Activated naive CD8-positive, alpha-beta T cell (primary cell): Measurements from ENCODE around the gene TNFRSF12A.

Experiments
- H3K27ac Mint-ChIP-seq: one replicate; pipeline ENCODE4 v1.8.0; 2021; ENCODE audit warnings: mixed read lengths
- H3K27me3 Mint-ChIP-seq: one replicate; pipeline ENCODE4 v1.8.0; 2021; ENCODE audit warnings: mixed read lengths
- H3K36me3 Mint-ChIP-seq: one replicate; pipeline ENCODE4 v1.8.0; 2021; ENCODE audit warnings: mixed read lengths
- H3K4me1 Mint-ChIP-seq: one replicate; pipeline ENCODE4 v1.8.0; 2021; ENCODE audit warnings: low read depth, mixed read lengths
- H3K4me3 Mint-ChIP-seq: one replicate; pipeline ENCODE4 v1.8.0; 2021; ENCODE audit warnings: mild to moderate bottlenecking, mixed read lengths
- H3K9me3 Mint-ChIP-seq: one replicate; pipeline ENCODE4 v1.8.0; 2021; ENCODE audit warnings: low read depth, mixed read lengths

TNFRSF12A gene

GRCh38 chr16:3025032-3026002 is 5.1 kb downstream of the TNFRSF12A start:
- H3K9me3 Mint-ChIP-seq = no peaks in the 10 kb centered on the region
- H3K27me3 Mint-ChIP-seq = peaks cover 6% of the 10 kb centered on the region
- no peaks in the 10 kb centered on the region for H3K36me3 Mint-ChIP-seq
- no peak overlapping the region for H3K27ac Mint-ChIP-seq
- H3K4me3 Mint-ChIP-seq = peak overlapping the region; percentile 5
- H3K4me1 Mint-ChIP-seq = peaks cover 48% of the 10 kb centered on the region

GRCh38 chr16:3026003-3026378 is 5.8 kb downstream of the TNFRSF12A start:
- Mint-ChIP-seq H3K27me3 (peaks cover 6% of the 10 kb centered on the region), H3K4me1 (peaks cover 45% of the 10 kb centered on the region), H3K4me3 (no peak overlapping the region), H3K36me3 (no peaks in the 10 kb centered on the region), H3K27ac (no peak overlapping the region), H3K9me3 (no peaks in the 10 kb centered on the region)

DNA sequence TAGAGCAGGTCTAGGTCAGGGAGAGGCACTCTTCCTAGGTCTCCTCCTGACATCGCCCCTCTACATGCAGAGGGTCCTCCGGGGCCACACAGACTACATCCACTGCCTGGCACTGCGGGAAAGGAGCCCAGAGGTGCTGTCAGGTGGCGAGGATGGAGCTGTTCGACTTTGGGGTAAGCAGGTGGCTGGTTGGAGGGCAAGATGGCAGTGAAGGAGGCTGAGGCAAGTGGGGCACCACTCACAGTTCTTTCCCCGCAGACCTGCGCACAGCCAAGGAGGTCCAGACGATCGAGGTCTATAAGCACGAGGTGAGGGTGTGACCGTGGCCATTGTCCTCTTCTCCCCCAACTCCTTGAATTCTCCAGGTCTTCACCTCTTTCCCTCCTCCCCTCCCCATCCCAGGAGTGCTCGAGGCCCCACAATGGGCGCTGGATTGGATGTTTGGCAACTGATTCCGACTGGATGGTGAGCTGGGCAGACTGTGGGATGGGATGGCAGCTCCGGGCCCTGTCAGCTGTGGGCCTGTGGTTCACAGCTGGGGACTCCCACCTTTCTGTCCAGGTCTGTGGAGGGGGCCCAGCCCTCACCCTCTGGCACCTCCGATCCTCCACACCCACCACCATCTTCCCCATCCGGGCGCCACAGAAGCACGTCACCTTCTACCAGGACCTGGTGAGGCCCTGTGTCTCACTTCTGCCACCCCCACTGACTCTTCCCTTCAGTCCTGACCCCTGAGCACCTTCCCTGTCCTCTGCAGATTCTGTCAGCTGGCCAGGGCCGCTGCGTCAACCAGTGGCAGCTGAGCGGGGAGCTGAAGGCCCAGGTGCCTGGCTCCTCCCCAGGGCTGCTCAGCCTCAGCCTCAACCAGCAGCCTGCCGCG is 6.7 kb downstream of the TNFRSF12A start:
- H3K4me3 Mint-ChIP-seq = no peak overlapping the region
- no peaks in the 10 kb centered on the region for H3K9me3 Mint-ChIP-seq
- H3K4me1 Mint-ChIP-seq = peaks cover 37% of the 10 kb centered on the region
- no peaks in the 10 kb centered on the region for H3K36me3 Mint-ChIP-seq
- peaks cover 6% of the 10 kb centered on the region for H3K27me3 Mint-ChIP-seq
- H3K27ac Mint-ChIP-seq = no peak overlapping the region

DNA sequence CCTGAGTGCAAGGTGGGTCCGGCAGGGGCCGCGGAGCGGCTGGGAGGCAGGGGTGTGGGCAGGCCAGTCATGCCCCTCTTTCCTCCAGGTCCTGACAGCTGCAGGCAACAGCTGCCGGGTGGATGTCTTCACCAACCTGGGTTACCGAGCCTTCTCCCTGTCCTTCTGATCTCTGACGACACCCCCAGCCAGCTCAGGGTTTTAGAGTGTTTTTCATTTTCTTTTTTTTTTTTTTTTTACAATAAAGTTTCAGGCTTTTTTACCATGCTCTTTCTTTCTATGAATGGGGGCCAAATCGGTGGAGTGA is 7.3 kb downstream of the TNFRSF12A start:
- Mint-ChIP-seq H3K27ac (no peak overlapping the region), H3K9me3 (no peaks in the 10 kb centered on the region), H3K4me3 (no peak overlapping the region), H3K27me3 (peaks cover 9% of the 10 kb centered on the region), H3K4me1 (peaks cover 31% of the 10 kb centered on the region), H3K36me3 (no peaks in the 10 kb centered on the region)

DNA sequence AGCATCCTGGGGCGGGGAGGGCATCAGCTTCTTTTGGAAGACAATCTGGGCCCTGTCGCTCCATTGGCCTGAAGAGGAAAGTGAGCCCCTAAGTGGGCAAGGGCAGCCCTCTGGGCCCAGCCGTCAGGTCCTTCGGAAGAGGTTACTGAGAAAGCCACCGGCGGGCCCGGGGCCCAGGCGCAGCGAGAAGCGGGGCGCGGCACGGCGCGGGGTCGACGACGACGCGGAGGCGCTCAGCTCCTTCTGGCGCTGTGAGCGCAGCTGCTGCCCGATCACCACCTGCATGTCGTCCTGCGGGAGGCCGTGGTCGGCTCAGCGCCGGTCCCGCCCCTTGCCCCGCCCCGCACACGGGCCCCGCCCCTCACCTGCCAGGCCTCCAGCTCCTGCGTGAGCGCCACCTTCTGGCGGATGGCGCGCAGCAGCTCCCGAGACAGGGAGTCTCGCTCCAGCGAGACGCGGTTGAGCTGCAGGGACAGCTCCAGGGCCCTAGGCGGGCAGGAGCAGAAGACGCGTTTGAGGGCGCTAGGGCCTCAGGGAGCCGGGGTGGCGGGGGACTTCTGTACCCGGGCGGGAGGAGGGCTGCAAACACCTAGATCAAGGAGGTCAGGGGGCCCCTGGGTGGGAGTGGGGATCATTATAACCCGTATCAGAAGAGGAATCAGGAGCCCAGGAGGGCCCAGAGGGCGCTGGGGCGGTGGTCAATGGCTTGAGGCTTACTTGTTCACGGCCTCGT is 8.0 kb downstream of the TNFRSF12A start:
- Mint-ChIP-seq H3K27ac (no peak overlapping the region), H3K4me1 (peaks cover 24% of the 10 kb centered on the region), H3K4me3 (no peak overlapping the region), H3K9me3 (no peaks in the 10 kb centered on the region), H3K36me3 (no peaks in the 10 kb centered on the region), H3K27me3 (peaks cover 14% of the 10 kb centered on the region)

- no peaks in the 10 kb centered on the region for H3K36me3 Mint-ChIP-seq
- H3K4me3 Mint-ChIP-seq = peak overlapping the region; percentile 53
- no peak overlapping the region for H3K27ac Mint-ChIP-seq
- H3K27me3 Mint-ChIP-seq = peaks cover 21% of the 10 kb centered on the region
- H3K4me1 Mint-ChIP-seq = peaks cover 23% of the 10 kb centered on the region
- H3K9me3 Mint-ChIP-seq = no peaks in the 10 kb centered on the region
Observed at GRCh38 chr16:3028716-3029319, 8.7 kb downstream of the TNFRSF12A start.

DNA sequence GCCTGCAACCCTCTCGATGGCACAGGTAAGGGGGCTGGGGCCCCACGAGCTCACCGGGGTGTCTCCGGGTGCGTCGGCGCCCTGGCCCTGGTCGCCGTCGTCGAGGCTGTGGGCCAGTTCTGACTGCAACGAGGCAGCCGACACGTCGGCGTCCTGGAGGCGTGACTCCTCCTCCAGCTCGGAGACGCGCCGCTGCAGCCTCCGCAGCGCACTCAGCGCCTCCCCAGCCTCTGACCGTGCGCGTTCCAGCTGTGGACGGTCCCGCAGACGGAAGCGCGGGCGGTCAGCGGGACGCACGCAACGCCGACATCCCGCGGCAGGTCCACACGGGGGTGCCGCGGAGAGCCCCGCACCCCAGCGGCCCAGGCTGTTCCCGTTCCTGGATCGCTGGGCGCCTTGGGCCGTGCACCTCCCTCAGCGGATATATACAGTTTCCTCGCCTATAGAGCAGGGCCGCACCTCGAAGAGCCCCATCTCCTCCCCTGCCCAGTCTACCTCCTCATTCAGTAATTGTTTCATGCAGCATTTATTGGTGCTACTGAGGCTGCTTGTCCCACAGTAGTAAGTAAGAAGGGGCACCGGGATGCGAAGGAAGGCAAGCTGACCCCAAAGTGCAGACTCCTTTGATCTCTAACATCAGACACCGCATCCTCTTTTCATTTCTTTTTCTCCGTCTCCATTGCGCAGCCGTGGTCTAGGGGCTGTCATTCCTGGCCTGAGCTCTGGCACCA is 9.5 kb downstream of the TNFRSF12A start:
- Mint-ChIP-seq H3K27ac (no peak overlapping the region), H3K4me3 (peak overlapping the region; percentile 70), H3K9me3 (no peaks in the 10 kb centered on the region), H3K36me3 (no peaks in the 10 kb centered on the region), H3K4me1 (peaks cover 17% of the 10 kb centered on the region), H3K27me3 (peaks cover 24% of the 10 kb centered on the region)

GRCh38 chr16:3030222-3031212 is 10.3 kb downstream of the TNFRSF12A start:
- Mint-ChIP-seq H3K27me3 (peaks cover 26% of the 10 kb centered on the region), H3K27ac (no peak overlapping the region), H3K9me3 (no peaks in the 10 kb centered on the region), H3K36me3 (no peaks in the 10 kb centered on the region), H3K4me3 (peak overlapping the region; percentile 70), H3K4me1 (peaks cover 17% of the 10 kb centered on the region)

DNA sequence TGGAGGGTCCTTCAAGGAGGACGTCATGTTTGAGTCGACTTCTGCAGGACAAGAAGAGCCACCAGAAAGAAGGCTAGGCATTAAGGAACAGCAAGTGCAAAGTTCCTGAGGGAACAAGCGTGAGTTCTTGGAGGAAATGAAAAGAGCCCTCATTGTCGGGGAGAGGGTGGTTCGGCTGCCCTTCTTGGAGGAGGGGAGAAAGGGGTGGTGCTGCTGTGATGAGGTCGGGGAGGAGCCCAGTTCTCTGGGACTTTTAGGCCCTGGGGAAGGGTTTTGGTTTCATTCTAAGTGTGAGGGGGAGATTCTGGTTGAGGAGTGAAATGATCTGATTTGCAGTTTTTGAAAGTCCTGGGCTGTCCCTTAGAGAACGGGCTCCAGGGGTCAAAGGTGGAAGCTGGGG is 12.5 kb downstream of the TNFRSF12A start:
- H3K27ac Mint-ChIP-seq = no peak overlapping the region
- H3K9me3 Mint-ChIP-seq = no peaks in the 10 kb centered on the region
- peaks cover 24% of the 10 kb centered on the region for H3K4me1 Mint-ChIP-seq
- no peak overlapping the region for H3K4me3 Mint-ChIP-seq
- H3K36me3 Mint-ChIP-seq = no peaks in the 10 kb centered on the region
- peaks cover 34% of the 10 kb centered on the region for H3K27me3 Mint-ChIP-seq

DNA sequence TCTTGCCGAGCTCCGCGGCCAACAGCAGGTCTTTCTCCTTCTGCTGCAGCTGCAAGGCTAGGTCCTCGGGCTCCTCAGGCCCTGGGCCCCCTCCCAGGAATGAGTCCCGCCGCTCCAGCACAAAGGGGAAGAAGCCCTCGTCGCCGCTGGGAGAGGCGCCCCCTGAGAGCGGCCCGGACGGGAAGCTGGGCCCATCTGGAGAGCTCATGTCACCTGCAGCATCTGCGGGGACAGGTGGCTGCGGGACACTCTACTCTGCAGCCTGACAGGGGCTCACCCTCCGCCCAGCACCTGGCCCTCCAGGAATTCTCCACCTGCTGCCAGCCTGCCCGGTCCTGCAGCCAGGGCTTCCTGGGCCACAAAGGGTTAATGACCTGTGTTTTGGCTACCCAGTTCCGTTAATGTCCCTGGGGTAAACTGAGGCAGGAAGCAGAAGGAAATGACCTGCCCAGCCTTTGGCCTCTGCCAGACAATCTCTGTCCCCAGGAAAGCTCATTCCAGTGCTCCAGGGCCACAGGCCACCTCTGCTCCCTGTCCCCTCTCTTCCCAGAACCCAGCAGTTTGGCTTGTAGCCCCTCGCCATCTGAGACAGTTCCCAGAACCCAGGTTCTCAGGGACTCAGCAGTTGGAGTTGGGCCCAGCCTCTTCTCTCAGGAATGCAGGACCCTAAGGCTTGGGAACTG is 15.3 kb downstream of the TNFRSF12A start:
- peaks cover 7% of the 10 kb centered on the region for H3K4me1 Mint-ChIP-seq
- H3K27ac Mint-ChIP-seq = no peak overlapping the region
- H3K4me3 Mint-ChIP-seq = no peak overlapping the region

GRCh38 chr16:3035972-3036725 is 16.0 kb downstream of the TNFRSF12A start:
- H3K4me3 Mint-ChIP-seq = no peak overlapping the region
- no peak overlapping the region for H3K27ac Mint-ChIP-seq

More for the DNA sequence above, 15.3 kb downstream of the TNFRSF12A start:
- no peaks in the 10 kb centered on the region for H3K9me3 Mint-ChIP-seq
- H3K27me3 Mint-ChIP-seq = peaks cover 38% of the 10 kb centered on the region
- H3K36me3 Mint-ChIP-seq = no peaks in the 10 kb centered on the region

DNA sequence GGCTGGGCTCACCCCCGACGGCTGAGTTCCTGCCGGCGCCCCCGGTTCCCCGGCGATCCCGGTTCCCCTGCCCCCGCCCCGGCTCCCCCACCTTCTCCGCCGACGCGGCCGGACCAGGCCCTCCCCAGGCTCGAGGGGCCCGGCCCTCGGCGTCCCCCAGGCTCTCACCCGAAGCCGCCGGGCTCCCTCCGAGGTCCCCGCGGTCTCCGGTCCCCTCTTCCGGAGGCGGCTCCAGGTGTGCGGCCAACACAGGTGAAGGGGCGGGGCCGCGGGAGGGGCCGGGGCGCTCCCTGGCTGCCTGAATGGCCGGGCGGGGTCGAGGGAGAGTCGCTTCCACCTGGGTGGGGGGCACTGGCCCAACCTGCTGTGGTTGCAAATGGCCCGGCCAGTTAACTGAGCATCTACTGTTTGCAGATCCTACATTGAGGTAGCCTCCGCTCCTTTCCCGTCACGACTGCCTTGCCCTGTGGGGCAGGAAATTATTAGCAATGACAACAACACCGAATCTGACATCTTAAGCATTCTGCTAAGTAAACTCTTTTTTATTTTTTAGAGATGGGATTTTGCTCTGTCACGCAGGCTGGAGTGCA is 16.7 kb downstream of the TNFRSF12A start, which contains the start of gene BICDL2:
BICDL2 (minus strand) TSS at position 219 of the 590 bp plus-strand sequence. CDS start 1,448 bp downstream, outside the sequence.
- no peaks in the 10 kb centered on the region for H3K9me3 Mint-ChIP-seq
- peaks cover 7% of the 10 kb centered on the region for H3K4me1 Mint-ChIP-seq
- H3K36me3 Mint-ChIP-seq = no peaks in the 10 kb centered on the region
- H3K27me3 Mint-ChIP-seq = peaks cover 38% of the 10 kb centered on the region
- no peak within 1 kb of the TSS for H3K27ac Mint-ChIP-seq
- H3K4me3 Mint-ChIP-seq = peak within 1 kb of the TSS; percentile 64

More at GRCh38 chr16:3035972-3036725, 16.0 kb downstream of the TNFRSF12A start:
- H3K4me1 Mint-ChIP-seq = peaks cover 7% of the 10 kb centered on the region
- H3K27me3 Mint-ChIP-seq = peaks cover 38% of the 10 kb centered on the region
- no peaks in the 10 kb centered on the region for H3K36me3 Mint-ChIP-seq
- no peaks in the 10 kb centered on the region for H3K9me3 Mint-ChIP-seq
